HG02852 (cell line): Measurements from ENCODE around the gene CTIF.

Experiments used
- ATAC-seq: cut with Tn5 transposase; IDR thresholded peaks from one replicate; pipeline ENCODE4 v1.9.1; 2021; ENCODE audit warnings: mild to moderate bottlenecking, moderate library complexity; ENCODE audit not compliant: unreplicated experiment

The CTIF gene

DNA sequence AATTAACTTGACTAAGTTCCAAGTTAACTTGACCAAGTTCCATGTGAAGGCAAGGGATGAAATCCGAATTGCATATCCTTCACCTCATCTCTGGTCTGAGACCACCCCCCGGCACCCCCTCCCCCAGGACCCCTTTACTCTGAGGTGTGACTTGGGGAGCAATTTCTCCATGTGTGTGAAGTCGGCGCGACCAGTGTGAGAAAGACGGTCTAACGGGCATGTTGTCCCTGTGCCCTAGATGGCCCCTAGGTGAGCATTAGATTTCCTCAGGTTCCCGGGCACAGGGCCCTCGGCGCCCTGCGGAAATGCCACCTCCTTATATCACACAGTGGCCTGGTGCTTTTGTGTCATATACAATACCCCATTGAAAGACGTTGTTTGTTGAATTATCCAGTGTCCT is 137.1 kb downstream of the CTIF start:
- ATAC-seq, result no peak

DNA sequence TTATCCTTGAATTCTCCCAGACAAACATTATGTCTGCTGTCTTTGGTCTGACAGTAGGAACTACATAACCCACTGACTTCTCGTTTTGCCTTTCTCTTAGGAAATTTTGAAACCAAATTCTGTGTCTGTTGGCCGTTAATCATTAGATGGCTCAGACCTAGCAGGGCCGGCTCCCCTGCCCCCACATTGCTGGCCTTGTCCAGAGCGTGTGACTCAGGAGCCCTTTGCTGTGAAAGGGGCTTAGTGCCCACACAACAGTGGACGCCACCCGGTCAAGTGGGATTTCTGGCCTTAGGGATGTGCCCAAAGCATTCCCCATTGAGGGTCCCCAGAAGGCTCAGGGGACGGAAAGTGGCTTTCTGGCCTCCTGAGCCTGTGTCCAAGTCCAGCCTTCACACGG is 137.5 kb downstream of the CTIF start:
- no peak for ATAC-seq

DNA sequence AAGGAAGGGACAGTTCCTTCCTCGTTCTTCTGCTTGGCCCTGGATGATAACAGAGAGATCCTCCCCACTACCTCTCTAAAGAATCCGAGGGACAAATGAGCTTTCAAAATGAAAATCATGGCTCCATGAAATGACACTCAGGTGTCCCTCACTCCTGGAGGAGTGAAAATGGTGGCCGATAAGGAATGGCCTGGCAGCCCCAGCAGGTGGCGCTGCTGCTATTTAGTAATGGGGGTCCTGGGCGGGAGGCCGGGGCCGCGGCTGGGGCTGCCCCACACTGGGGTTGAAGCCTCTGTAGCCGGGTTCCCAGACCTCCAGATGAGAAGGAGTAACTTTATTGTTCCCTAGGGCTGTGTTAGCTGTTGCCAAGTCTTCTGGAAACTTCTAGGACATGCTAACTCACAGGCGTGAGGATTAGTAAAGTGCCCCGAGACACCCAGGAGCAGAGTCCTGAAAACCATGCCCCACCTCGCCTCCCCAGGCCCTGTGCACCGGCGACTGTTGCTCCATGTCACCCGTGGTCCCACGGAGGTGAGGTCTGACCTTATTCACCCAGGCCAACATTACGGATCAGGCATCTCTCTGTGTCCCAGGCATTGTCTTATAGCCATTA is 138.0 kb downstream of the CTIF start:
- no peak for ATAC-seq

- no peak for ATAC-seq
These were observed 139.6 kb downstream of the CTIF start for GRCh38 chr18:48678237-48679115.

- ATAC-seq, result no peak
These were observed 140.4 kb downstream of the CTIF start for GRCh38 chr18:48679236-48679635.

GRCh38 chr18:48680339-48681250 is 141.8 kb downstream of the CTIF start:
- no peak for ATAC-seq

- ATAC-seq, result no peak
These were observed 143.9 kb downstream of the CTIF start for GRCh38 chr18:48682768-48683167.

GRCh38 chr18:48683197-48683596 is 144.4 kb downstream of the CTIF start:
- ATAC-seq, result no peak

GRCh38 chr18:48683661-48684060 is 144.8 kb downstream of the CTIF start:
- no peak for ATAC-seq

- no peak for ATAC-seq
These were observed 148.7 kb downstream of the CTIF start for GRCh38 chr18:48687346-48688042.

DNA sequence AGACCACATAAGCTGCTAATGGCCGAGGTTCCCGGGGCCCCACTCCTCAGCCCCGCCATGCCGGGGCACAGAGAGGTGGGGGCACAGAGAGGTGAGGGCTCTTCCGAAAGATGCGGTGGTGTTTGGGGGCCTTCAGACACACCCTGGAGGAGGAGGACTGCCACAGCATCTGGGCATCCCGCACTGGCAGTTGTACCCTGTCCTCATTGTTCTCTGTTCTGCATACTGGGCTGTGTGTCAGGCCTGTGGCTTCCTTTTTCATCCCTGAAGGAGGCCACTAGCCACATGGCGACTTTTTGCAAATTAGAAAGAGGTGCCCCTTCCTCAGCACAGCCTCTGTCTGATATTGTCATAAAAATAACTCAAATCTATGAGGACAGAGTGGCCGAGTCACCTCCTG is 150.1 kb downstream of the CTIF start:
- ATAC-seq, result no peak

DNA sequence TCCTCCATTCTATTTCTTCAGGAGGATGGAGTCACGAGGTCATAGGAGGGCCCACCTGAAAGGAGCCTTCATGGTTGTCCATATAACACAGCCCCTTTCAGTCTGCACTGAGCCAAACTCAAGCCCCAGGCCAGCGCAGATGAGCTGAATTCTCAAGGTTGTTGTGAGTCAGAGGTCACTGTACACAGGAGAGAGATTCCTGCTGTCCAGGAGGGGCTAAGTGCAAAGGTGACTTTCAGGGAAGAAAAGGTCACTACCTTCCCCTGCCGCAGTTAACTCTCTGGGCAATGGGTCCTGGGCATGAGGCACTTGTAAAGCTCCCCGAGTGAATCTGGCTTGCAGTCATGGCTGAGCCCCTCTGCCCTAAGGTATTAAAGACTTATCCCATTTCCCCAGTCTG is 150.7 kb downstream of the CTIF start:
- no peak for ATAC-seq

DNA sequence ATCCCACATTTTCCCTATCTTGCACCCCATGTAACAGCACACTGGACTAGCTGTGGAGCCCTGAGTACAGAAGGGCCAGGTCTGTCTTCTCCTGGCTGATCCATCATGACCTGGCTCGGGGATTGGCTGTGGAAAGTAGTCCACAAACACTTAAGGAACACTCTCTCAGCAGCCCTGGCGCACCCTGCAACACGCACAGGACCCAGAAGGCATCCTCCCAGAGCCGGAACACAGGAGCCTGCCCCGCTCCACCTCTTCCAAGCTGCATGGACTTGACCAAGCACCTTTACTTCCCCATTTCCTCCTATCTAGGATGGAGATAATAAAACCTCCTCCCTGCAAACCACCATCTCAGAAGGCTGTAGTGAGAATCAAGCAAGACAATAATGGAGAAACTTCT is 151.7 kb downstream of the CTIF start:
- no peak for ATAC-seq

GRCh38 chr18:48693006-48693405 is 154.2 kb downstream of the CTIF start:
- no peak for ATAC-seq

DNA sequence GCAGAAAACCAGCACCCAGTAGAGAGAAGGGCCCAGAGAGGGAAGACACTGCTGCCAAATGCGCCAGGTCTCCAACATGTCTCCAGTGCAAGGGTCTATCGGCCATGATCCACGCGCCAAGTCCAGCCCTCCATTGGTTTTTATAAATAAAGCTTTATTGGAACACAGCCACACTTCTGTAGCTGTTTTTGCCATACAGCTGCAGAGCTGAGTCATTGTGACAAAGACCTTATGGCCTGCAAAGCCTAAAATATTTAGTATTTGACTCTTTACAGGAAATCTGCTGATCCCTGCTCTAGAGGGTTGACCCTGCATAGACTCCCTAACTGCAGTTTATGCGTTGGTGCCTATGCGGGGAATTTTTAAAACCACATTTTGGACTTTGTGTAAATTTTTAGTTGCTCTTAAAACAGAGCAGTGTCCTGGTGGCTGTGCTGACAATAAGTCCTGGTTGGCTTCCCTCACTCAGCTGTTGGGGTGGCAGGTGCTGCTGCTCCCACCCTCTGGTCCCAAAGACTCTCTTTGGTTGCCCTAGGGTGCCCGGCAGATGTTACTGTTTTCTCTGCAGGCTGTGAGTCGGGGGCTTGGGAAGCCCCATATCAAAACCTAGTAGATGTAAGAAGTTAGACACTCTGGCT is 154.9 kb downstream of the CTIF start:
- ATAC-seq, result no peak

GRCh38 chr18:48694295-48694694 is 155.5 kb downstream of the CTIF start:
- ATAC-seq, result no peak

- no peak for ATAC-seq
These were observed 156.8 kb downstream of the CTIF start for GRCh38 chr18:48695671-48696070.

GRCh38 chr18:48696218-48696617 is 157.4 kb downstream of the CTIF start:
- ATAC-seq, result no peak

DNA sequence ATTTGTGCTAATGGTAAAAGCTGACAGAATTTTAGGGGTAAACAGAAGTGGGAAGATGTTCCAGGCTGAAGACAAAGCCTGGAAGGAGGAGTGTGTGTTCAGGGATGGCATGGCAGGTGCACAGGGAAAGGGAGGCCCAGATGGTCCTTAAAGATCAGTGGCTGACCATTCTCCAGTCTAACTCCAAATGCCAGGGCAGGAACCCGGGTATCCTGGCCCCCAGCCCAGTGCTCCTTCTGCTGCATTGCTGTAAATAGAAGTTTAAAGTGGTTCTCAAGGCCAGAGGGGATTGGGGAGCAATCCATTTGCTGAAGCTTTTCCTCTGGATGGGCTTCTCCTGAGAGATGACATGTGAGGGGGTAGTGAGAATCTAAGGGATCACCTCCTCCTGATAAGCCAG is 158.6 kb downstream of the CTIF start:
- ATAC-seq, result no peak

- ATAC-seq, result no peak
These were observed 159.9 kb downstream of the CTIF start for GRCh38 chr18:48698707-48699106.
